GM12878 (cell line): ENCODE data around the gene C1QTNF12. TPM values are rescaled to one million over a fixed set of nuclear protein-coding genes. Genes with fewer than 3 reads are reported as not detected.

Experiments used
- ATAC-seq: fragments of 200-7000 bp; cut with Tn5 transposase; 3 replicates; pipeline ENCODE4 v1.9.1; 2020; ENCODE audit warnings: mild to moderate bottlenecking, moderate library complexity
- BruUV-seq: library from RNA; stranded (reverse); fragments of 400-500 nt; replicated peaks from 2 replicates; lab custom pipeline; 2021; lab: Mats Ljungman, UMichigan
- CTCF ChIA-PET: fragments of 300-600 bp; sonication (Branson Sonifier 250); formaldehyde crosslinking; extraction: SDS; loops from one replicate; lab custom pipeline; 2021; ENCODE audit warnings: inconsistent platforms; lab: Yijun Ruan, JAX
- POLR2A ChIA-PET: fragments of 350-600 bp; formaldehyde crosslinking; extraction: SDS; loops from one replicate; lab custom pipeline; 2021; ENCODE audit warnings: inconsistent platforms; lab: Charles Lee
- RAD21 ChIA-PET: fragments of 300-600 bp; sonication (Branson Sonifier 250); formaldehyde crosslinking; loops from one replicate; lab custom pipeline; 2023; ENCODE audit warnings: antibody characterized with exemption; ENCODE audit not compliant: unreplicated experiment; lab: Charles Lee
- SMC1A ChIA-PET: fragments of 300-600 bp; sonication (Branson Sonifier 250); formaldehyde crosslinking; loops from one replicate; lab custom pipeline; 2023; ENCODE audit not compliant: unreplicated experiment, uncharacterized antibody; lab: Charles Lee
- DNase-seq: peaks from one replicate; pipeline ENCODE4 v3.0.0-alpha.2; 2011; ENCODE audit warnings: low read depth, low spot score
- FAIRE-seq: peaks from 3 replicates; lab custom pipeline; 2011; peaks lifted over from hg19 to GRCh38; lab: Jason Lieb, UNC
- H2AFZ ChIP-seq: 2 replicates; pipeline ENCODE4 v1.6.0; 2011; ENCODE audit warnings: low read depth, low read length, control low read depth; ENCODE audit not compliant: control insufficient read depth
- H3K27ac ChIP-seq: 2 replicates; pipeline ENCODE4 v1.5.1; 2011; ENCODE audit warnings: control low read depth; ENCODE audit not compliant: control insufficient read depth, insufficient read depth
- H3K27me3 ChIP-seq, 2 experiments: replicated peaks in 1 of 2; 2 replicates each; pipeline versions ENCODE4 v1.6.0 to v1.6.1; 2011; ENCODE audit warnings: low read length in 1 of 2; ENCODE audit not compliant: control insufficient read depth in 2 of 2, insufficient read depth in 2 of 2
- H3K36me3 ChIP-seq, 2 experiments: 2 replicates each; pipeline ENCODE4 v1.5.1; 2011; ENCODE audit warnings: low read length in 1 of 2; ENCODE audit not compliant: control insufficient read depth in 2 of 2, insufficient read depth in 2 of 2
- H3K4me1 ChIP-seq: 2 replicates; pipeline ENCODE4 v1.6.1; 2011; ENCODE audit warnings: mild to moderate bottlenecking, low read length, moderate library complexity, mixed read lengths; ENCODE audit not compliant: control insufficient read depth, insufficient read depth
- H3K4me2 ChIP-seq: 2 replicates; pipeline ENCODE4 v1.6.0; 2011; ENCODE audit warnings: control low read depth; ENCODE audit not compliant: control insufficient read depth, insufficient read depth
- H3K4me3 ChIP-seq: fragments of 200-600 bp; sonication (generic); 2 replicates; pipeline ENCODE4 v1.5.1; 2016
- H3K79me2 ChIP-seq: 2 replicates; pipeline ENCODE4 v1.6.0; 2011; ENCODE audit warnings: low read length; ENCODE audit not compliant: control insufficient read depth, insufficient read depth
- H3K9ac ChIP-seq: 2 replicates; pipeline ENCODE4 v1.8.0; 2011; ENCODE audit warnings: low read length, control low read depth, mixed read lengths; ENCODE audit not compliant: control insufficient read depth, insufficient read depth
- H3K9me3 ChIP-seq: replicated peaks from 3 replicates; pipeline ENCODE4 v1.5.1; 2011; ENCODE audit warnings: mild to moderate bottlenecking, low read length; ENCODE audit not compliant: control insufficient read depth, insufficient read depth
- H4K20me1 ChIP-seq: 2 replicates; pipeline ENCODE4 v1.6.0; 2011; ENCODE audit not compliant: control insufficient read depth, insufficient read depth
- FOS ChIP-seq: IDR thresholded peaks from 3 replicates; pipeline ENCODE4 v1.6.1; 2011; ENCODE audit warnings: borderline replicate concordance; ENCODE audit not compliant: insufficient read length; ENCODE audit errors: extremely low read depth
- STAT3 ChIP-seq: IDR thresholded peaks from 2 replicates; pipeline ENCODE4 v1.6.1; 2011; ENCODE audit warnings: low read depth, low read length, improper control_type of control experiment
- ZBED1 ChIP-seq: IDR thresholded peaks from 2 replicates; pipeline ENCODE4 v1.6.1; 2016; ENCODE audit warnings: borderline replicate concordance
- ZNF274 ChIP-seq: IDR thresholded peaks from one replicate; pipeline ENCODE4 v1.8.0; 2011; ENCODE audit not compliant: insufficient read length, insufficient read depth
- WGBS: methylation state at CpG from one replicate; pipeline ENCODE4 v1.1.6; 2016; ENCODE audit warnings: low lambda C conversion rate; ENCODE audit not compliant: insufficient replicate concordance, insufficient coverage; ENCODE audit errors: missing lambda C conversion rate; 5-methylcytosine and 5-hydroxymethylcytosine counted together
- in situ Hi-C: fragments of 300-500 bp; cut with MboI; formaldehyde crosslinking; loops from 9 replicates; pipeline ENCODE4 v1.14.3; 2018; ENCODE audit warnings: mixed read lengths
- intact Hi-C: fragments of 100-400 bp; cut with micrococcal nuclease; formaldehyde crosslinking; loops from one replicate; pipeline ENCODE4 v1.14.2; 2022; ENCODE audit not compliant: unreplicated experiment
- polyA plus RNA-seq, 11 experiments: library from polyadenylated mRNA; depleted of rRNA in 4 of 11; unstranded in 6 of 11; stranded (reverse) in 5 of 11; fragments of >200 nt; fragmentation: Nextera tagmentation in 4 of 11; fragmentation: Illumina TruSeq in 1 of 11; extraction: Ambion mirVana in 4 of 11; extraction: Trizol in 1 of 11; gene quantifications; 1 replicate in 1 of 11; 2 replicates in 10 of 11; pipeline versions ENCODE4 v1.2.1 to v1.2.3, GENCODE V29; 2011 to 2016; ENCODE audit warnings: inconsistent platforms in 2 of 11, missing spikeins in 2 of 11, low read depth in 1 of 11
- total RNA-seq, 4 experiments: library from RNA; depleted of rRNA in 3 of 4; stranded (reverse); fragments of >200 nt in 3 of 4; fragmentation: Illumina TruSeq in 1 of 4; extraction: Trizol in 1 of 4; gene quantifications; 2 replicates each; pipeline versions ENCODE4 v1.2.1 to v1.2.3, GENCODE V29; 2013 to 2021
- TF ChIP-seq, protein P1 (sequence below): fragments of 450-650 bp; conservative IDR thresholded peaks from 2 replicates; pipeline ENCODE4 v1.6.1; 2017; ENCODE audit warnings: mild to moderate bottlenecking, moderate library complexity

Gene C1QTNF12
- total and polyA plus RNA-seq, 10 of the 15 experiments (the other 5 are each of a cell fraction or from before 2014, with no cell fraction given), result 0.17 to 1.0 (median 0.31) TPM; not detected in 5

DNA sequence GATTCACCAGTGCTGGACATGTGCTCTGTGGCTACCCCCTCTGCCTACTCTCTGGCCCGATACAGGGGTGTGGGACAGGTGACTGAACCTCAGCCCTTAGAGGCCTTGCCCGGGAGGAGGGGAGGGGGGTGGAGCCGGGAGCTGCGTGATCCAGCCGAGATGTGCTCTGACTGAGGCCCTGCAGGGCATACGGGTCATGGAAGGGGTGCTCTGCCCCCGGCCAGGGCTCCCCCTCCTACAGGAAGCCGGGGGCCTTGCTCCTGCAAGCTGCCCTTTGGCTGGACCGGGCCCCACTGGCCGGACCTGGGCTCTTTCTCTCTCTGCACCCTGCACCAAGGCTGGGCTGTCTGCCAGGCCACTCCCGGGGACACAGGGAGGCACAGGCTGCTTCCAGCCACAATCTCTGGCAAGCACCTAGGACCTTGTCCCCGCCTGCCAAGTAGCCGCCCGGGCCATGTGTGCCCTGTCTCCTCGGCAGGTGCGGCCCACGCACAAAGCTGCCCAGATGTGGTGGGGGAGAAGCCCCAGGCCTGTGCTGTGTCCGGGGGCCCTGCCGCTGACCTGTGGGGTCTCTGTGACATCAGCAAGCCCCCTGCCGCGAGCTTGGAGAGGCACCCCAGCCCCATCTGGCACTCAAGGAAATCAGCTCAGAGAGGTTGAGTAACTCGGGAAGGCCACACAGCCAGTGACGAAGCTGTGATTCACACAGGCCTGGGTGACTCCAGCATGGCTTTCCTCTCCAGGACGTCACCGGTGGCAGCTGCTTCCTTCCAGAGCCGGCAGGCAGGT lies 35.2 kb upstream of the C1QTNF12 start:
- Histone ChIP-seq H3K4me2 (no peak overlapping the region), H4K20me1 (no peaks in the 10 kb centered on the region), H3K4me3 (no peak overlapping the region), H3K79me2 (no peaks in the 10 kb centered on the region), H3K36me3 (no peaks in the 10 kb centered on the region), H3K9me3 (no peaks in the 10 kb centered on the region), H3K9ac (no peak overlapping the region), H3K27me3 (no peaks in the 10 kb centered on the region), H3K27ac (no peak overlapping the region), H2AFZ (no peak overlapping the region), H3K4me1 (no peaks in the 10 kb centered on the region)
- no peak for FAIRE-seq
- SMC1A ChIA-PET, result no interaction called here
- 53% methylated on average over 26 of the region's 26 CpGs for WGBS
- POLR2A ChIA-PET, result interaction anchor here (0.6 kb wide), 1 partner anchor 11 kb away, joined by 3 read pairs; no protein-coding TSS in a partner anchor
- RAD21 ChIA-PET, result no interaction called here
- intact Hi-C loops (no loop called here), in situ Hi-C loops (no loop called here)
- CTCF ChIA-PET, result interaction anchor here (0.6 to 1.0 kb wide), 2 partner anchors 10 to 249 kb away, joined by 3 read pairs; no protein-coding TSS in a partner anchor
- DNase-seq, result no peak
- BruUV-seq, result no TSS peak
- ATAC-seq, result no peak
- no peak for TF ChIP-seq ZNF274
- TF ChIP-seq STAT3, result no peak
- TF ChIP-seq ZBED1, result no peak
- no peak for TF ChIP-seq FOS
- TF ChIP-seq, protein P1, sequence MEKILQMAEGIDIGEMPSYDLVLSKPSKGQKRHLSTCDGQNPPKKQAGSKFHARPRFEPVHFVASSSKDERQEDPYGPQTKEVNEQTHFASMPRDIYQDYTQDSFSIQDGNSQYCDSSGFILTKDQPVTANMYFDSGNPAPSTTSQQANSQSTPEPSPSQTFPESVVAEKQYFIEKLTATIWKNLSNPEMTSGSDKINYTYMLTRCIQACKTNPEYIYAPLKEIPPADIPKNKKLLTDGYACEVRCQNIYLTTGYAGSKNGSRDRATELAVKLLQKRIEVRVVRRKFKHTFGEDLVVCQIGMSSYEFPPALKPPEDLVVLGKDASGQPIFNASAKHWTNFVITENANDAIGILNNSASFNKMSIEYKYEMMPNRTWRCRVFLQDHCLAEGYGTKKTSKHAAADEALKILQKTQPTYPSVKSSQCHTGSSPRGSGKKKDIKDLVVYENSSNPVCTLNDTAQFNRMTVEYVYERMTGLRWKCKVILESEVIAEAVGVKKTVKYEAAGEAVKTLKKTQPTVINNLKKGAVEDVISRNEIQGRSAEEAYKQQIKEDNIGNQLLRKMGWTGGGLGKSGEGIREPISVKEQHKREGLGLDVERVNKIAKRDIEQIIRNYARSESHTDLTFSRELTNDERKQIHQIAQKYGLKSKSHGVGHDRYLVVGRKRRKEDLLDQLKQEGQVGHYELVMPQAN, result no peak
